SKM-1 (cell line): ENCODE data around the gene ADCY1.

ENCODE experiments used
- DNase-seq: peaks from one replicate; lab custom pipeline; 2025; ENCODE audit not compliant: unreplicated experiment; lab: John Stamatoyannopoulos, UW

Gene ADCY1

GRCh38 chr7:45649560-45650346 is 75.6 kb downstream of the ADCY1 start:
- no peak for DNase-seq

- no peak for DNase-seq
These were observed 76.5 kb downstream of the ADCY1 start for GRCh38 chr7:45650404-45651394.

GRCh38 chr7:45651540-45651939 is 77.4 kb downstream of the ADCY1 start:
- DNase-seq: no peak

- no peak for DNase-seq
These were observed 78.5 kb downstream of the ADCY1 start for GRCh38 chr7:45652630-45653029.

- no peak for DNase-seq
These were observed 79.2 kb downstream of the ADCY1 start for GRCh38 chr7:45653209-45653907.

- DNase-seq: no peak
These were observed 80.2 kb downstream of the ADCY1 start for GRCh38 chr7:45654341-45654740.

- no peak for DNase-seq
These were observed 81.4 kb downstream of the ADCY1 start for GRCh38 chr7:45655539-45655938.

- no peak for DNase-seq
These were observed 82.3 kb downstream of the ADCY1 start for GRCh38 chr7:45656431-45656830.

- no peak for DNase-seq
These were observed 83.1 kb downstream of the ADCY1 start for GRCh38 chr7:45657136-45657889.

GRCh38 chr7:45657890-45658715 is 83.9 kb downstream of the ADCY1 start:
- no peak for DNase-seq

GRCh38 chr7:45658716-45659495 is 84.7 kb downstream of the ADCY1 start:
- DNase-seq: no peak

- DNase-seq: no peak
These were observed 85.5 kb downstream of the ADCY1 start for GRCh38 chr7:45659496-45660139.

- DNase-seq: no peak
These were observed 86.2 kb downstream of the ADCY1 start for GRCh38 chr7:45660201-45660900.

GRCh38 chr7:45660901-45661211 is 86.7 kb downstream of the ADCY1 start:
- no peak for DNase-seq

GRCh38 chr7:45661302-45661995 is 87.3 kb downstream of the ADCY1 start:
- DNase-seq: no peak

GRCh38 chr7:45662018-45662417 is 87.8 kb downstream of the ADCY1 start:
- DNase-seq: no peak

- no peak for DNase-seq
These were observed 88.5 kb downstream of the ADCY1 start for GRCh38 chr7:45662540-45663166.
